Type B pancreatic cell (in vitro differentiated cells): Measurements from ENCODE around the gene CAPNS1. TPM values are rescaled to one million over a fixed set of nuclear protein-coding genes. Genes with fewer than 3 reads are reported as not detected.
"Not testable (repeated sequence)": the region's sequence is repeated elsewhere in the genome, so short reads cannot be mapped to it uniquely, and the experiment has no call there.

ENCODE experiments used
- DNase-seq: peaks from one replicate; pipeline ENCODE4 v3.0.0; 2021; ENCODE audit warnings: mixed read lengths; ENCODE audit not compliant: unreplicated experiment; ENCODE audit errors: extremely low spot score
- H3K27ac Mint-ChIP-seq: 2 replicates; pipeline ENCODE4 v1.8.0; 2021; ENCODE audit warnings: mild to moderate bottlenecking, mixed read lengths
- H3K27me3 Mint-ChIP-seq: 2 replicates; pipeline ENCODE4 v1.8.0; 2021; ENCODE audit warnings: mixed read lengths
- H3K36me3 Mint-ChIP-seq: 2 replicates; pipeline ENCODE4 v1.8.0; 2021; ENCODE audit warnings: mixed read lengths
- H3K4me1 Mint-ChIP-seq: one replicate; pipeline ENCODE4 v1.8.0; 2021; ENCODE audit warnings: mixed read lengths; ENCODE audit not compliant: unreplicated experiment
- H3K4me3 Mint-ChIP-seq: 2 replicates; pipeline ENCODE4 v1.8.0; 2021; ENCODE audit warnings: mild to moderate bottlenecking, mixed read lengths
- H3K9me3 Mint-ChIP-seq: 2 replicates; pipeline ENCODE4 v1.8.0; 2021; ENCODE audit warnings: mixed read lengths
- total RNA-seq: library from RNA; stranded (reverse); gene quantifications from 2 replicates; pipeline ENCODE4 v1.2.1, GENCODE V29; 2021; ENCODE audit warnings: low replicate concordance
- TF ChIP-seq, protein P1 (sequence below): fragments of 200-600 bp; sonication (generic); conservative IDR thresholded peaks from 2 replicates; pipeline ENCODE4 v1.5.0; 2021; ENCODE audit warnings: antibody characterized with exemption, mild to moderate bottlenecking

Gene CAPNS1
- total RNA-seq, 1 donor from 2014 or later: 426 TPM

DNA sequence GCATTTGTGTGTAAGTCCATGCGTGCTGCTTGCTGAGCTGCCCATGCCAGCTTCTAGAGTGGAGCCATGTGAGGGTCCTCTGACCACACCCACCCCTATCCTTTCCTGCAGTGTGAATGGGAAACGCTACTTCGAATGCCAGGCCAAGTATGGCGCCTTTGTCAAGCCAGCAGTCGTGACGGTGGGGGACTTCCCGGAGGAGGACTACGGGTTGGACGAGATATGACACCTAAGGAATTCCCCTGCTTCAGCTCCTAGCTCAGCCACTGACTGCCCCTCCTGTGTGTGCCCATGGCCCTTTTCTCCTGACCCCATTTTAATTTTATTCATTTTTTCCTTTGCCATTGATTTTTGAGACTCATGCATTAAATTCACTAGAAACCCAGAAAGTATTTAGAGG is 14.3 kb upstream of the CAPNS1 start:
- H3K4me1 Mint-ChIP-seq: peaks cover 6% of the 10 kb centered on the region
- H3K36me3 Mint-ChIP-seq: no peaks in the 10 kb centered on the region
- no peak overlapping the region for H3K27ac Mint-ChIP-seq
- no peaks in the 10 kb centered on the region for H3K9me3 Mint-ChIP-seq
- no peaks in the 10 kb centered on the region for H3K27me3 Mint-ChIP-seq
- no peak overlapping the region for H3K4me3 Mint-ChIP-seq
- TF ChIP-seq, protein P1, sequence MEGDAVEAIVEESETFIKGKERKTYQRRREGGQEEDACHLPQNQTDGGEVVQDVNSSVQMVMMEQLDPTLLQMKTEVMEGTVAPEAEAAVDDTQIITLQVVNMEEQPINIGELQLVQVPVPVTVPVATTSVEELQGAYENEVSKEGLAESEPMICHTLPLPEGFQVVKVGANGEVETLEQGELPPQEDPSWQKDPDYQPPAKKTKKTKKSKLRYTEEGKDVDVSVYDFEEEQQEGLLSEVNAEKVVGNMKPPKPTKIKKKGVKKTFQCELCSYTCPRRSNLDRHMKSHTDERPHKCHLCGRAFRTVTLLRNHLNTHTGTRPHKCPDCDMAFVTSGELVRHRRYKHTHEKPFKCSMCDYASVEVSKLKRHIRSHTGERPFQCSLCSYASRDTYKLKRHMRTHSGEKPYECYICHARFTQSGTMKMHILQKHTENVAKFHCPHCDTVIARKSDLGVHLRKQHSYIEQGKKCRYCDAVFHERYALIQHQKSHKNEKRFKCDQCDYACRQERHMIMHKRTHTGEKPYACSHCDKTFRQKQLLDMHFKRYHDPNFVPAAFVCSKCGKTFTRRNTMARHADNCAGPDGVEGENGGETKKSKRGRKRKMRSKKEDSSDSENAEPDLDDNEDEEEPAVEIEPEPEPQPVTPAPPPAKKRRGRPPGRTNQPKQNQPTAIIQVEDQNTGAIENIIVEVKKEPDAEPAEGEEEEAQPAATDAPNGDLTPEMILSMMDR: no peak
- DNase-seq: no peak

GRCh38 chr19:36128392-36128736 is 11.5 kb upstream of the CAPNS1 start:
- Mint-ChIP-seq H3K4me1 (peaks cover 10% of the 10 kb centered on the region), H3K27ac (peak overlapping the region; percentile 87), H3K9me3 (no peaks in the 10 kb centered on the region), H3K27me3 (no peaks in the 10 kb centered on the region), H3K36me3 (no peaks in the 10 kb centered on the region), H3K4me3 (peak overlapping the region; percentile 91)
- TF ChIP-seq, protein P1: no peak
- no peak for DNase-seq

DNA sequence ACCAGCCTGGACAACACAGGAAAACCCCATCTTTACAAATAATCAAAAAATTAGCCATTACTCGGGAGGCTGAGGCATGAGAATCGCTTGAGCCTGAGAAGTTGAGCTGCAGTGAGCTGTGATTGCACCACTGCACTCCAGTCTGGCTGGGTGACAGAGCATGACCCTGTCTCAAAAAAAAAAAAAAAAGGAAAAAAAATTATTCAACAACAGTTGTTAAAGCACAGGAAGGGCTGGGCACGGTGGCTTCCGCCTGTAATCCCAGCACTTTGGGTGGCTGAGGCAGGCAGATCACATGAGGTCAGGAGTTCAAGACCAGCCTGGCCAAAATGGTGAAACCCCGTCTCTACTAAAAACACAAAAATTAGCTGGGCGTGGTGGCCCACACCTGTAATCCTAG is 8.6 kb upstream of the CAPNS1 start:
- not testable (repeated sequence) for H3K27me3 Mint-ChIP-seq, H3K36me3 Mint-ChIP-seq, H3K9me3 Mint-ChIP-seq, DNase-seq, H3K4me1 Mint-ChIP-seq, H3K4me3 Mint-ChIP-seq
- H3K27ac Mint-ChIP-seq: peak overlapping the region; percentile 90

GRCh38 chr19:36134867-36135266 is 5.0 kb upstream of the CAPNS1 start:
- H3K9me3 Mint-ChIP-seq, H3K4me1 Mint-ChIP-seq, H3K36me3 Mint-ChIP-seq, DNase-seq, H3K4me3 Mint-ChIP-seq, H3K27me3 Mint-ChIP-seq, H3K27ac Mint-ChIP-seq: not testable (repeated sequence)

DNA sequence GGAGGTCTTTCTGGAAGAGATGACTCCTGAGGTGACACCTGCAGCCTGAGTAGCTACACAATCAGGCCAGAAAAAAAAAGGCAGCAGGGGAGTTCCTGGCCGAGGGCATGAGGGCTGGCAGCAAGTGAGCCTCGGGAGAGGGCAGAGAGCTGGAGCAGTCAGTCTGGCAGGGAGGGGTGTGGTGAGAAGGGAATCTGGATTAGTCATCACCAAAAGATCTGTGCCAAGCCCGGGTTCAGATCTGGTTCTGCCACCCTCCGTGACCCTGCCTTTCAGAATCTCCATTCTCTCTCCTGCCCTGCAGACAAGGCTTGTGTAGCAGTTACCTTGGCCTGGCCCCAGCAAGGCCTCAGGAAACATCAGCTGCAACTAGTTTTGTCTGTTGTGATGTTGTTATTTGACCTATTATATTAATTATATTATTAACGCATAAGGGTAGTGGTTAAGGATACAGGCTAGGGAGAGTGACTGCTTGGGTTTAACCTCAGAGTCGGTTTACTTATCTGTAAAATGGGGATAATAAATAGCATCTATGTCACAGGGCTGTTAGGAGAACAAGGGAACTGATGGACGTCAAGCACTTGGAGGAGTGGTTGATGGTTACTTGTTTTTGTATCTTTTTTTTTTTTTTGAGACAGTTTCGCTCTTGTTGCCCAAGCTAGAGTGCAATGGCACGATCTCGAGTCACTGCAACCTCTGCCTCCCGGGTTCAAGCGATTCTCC is 2.7 kb upstream of the CAPNS1 start:
- H3K4me3 Mint-ChIP-seq: peak overlapping the region; percentile 66
- TF ChIP-seq, protein P1: no peak
- no peak for DNase-seq

DNA sequence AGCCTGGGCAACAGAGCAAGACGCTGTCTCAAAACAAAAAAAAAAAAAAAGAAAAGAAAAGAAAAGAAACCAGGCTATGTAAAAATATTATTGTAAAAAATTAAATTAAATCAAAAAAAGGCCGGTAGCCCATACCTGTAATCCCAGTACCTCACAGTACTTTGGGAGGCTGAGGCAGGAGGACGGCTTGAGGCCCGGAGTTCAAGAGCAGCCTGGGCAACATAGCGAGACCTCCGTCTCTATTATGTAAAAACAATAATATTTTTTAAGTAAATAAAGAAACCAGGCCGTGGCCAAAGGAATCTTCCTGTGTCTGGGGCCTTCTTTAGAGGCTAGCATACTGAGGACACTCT is 770 bp upstream of the CAPNS1 start:
- Mint-ChIP-seq H3K9me3 (peaks cover 5% of the 10 kb centered on the region), H3K27ac (peak overlapping the region; percentile 98), H3K27me3 (no peaks in the 10 kb centered on the region), H3K36me3 (peaks cover 16% of the 10 kb centered on the region), H3K4me1 (peaks cover 9% of the 10 kb centered on the region), H3K4me3 (peak overlapping the region; percentile 92)
- DNase-seq: no peak
- TF ChIP-seq, protein P1: no peak

More for the DNA sequence above, 2.7 kb upstream of the CAPNS1 start:
- H3K27me3 Mint-ChIP-seq: no peaks in the 10 kb centered on the region
- peaks cover 9% of the 10 kb centered on the region for H3K4me1 Mint-ChIP-seq
- H3K36me3 Mint-ChIP-seq: peaks cover 9% of the 10 kb centered on the region
- H3K9me3 Mint-ChIP-seq: peaks cover 5% of the 10 kb centered on the region
- H3K27ac Mint-ChIP-seq: peak overlapping the region; percentile 93
